Hepatocyte (in vitro differentiated cells): ENCODE measurements around the gene SAMD1.

Experiments
- EZH2 ChIP-seq: fragments of 200-600 bp; sonication (generic); IDR thresholded peaks from 2 replicates; pipeline ENCODE4 v1.6.1; 2016; ENCODE audit warnings: antibody characterized with exemption, mild to moderate bottlenecking, borderline replicate concordance
- EZH2phosphoT487 ChIP-seq: fragments of 200-600 bp; sonication (generic); IDR thresholded peaks from one replicate; pipeline ENCODE4 v1.6.1; 2018; ENCODE audit warnings: antibody characterized with exemption, mild to moderate bottlenecking, low read depth, moderate library complexity; ENCODE audit not compliant: unreplicated experiment, severe bottlenecking
- TF ChIP-seq, protein P1 (sequence below): fragments of 200-600 bp; sonication (generic); IDR thresholded peaks from 2 replicates; pipeline ENCODE4 v1.5.1; 2016; ENCODE audit warnings: antibody characterized with exemption, mild to moderate bottlenecking; ENCODE audit not compliant: poor library complexity

DNA sequence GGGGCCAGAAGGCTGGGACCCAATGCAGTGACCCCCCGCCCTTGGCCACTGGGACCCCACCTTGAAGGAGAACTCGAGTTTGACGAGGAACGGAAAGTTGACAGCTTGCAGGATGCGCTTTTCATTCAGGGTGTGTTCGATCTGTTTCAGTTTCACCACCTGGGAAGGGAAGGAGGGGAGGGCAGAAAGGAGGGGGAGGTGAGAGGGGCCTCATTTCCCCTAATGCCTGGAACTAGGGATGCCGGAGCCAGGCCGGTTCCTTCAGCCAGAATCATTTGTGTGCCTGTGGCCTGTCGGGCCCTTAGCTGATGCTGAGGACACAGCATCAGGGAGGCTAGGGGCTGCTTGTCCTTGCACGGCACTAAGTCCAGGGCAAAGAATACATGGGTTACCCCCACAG lies 12.2 kb upstream of the SAMD1 start:
- TF ChIP-seq, protein P1, sequence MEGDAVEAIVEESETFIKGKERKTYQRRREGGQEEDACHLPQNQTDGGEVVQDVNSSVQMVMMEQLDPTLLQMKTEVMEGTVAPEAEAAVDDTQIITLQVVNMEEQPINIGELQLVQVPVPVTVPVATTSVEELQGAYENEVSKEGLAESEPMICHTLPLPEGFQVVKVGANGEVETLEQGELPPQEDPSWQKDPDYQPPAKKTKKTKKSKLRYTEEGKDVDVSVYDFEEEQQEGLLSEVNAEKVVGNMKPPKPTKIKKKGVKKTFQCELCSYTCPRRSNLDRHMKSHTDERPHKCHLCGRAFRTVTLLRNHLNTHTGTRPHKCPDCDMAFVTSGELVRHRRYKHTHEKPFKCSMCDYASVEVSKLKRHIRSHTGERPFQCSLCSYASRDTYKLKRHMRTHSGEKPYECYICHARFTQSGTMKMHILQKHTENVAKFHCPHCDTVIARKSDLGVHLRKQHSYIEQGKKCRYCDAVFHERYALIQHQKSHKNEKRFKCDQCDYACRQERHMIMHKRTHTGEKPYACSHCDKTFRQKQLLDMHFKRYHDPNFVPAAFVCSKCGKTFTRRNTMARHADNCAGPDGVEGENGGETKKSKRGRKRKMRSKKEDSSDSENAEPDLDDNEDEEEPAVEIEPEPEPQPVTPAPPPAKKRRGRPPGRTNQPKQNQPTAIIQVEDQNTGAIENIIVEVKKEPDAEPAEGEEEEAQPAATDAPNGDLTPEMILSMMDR, result no peak
- TF ChIP-seq EZH2 (no peak), EZH2phosphoT487 (no peak)
